HCT116 (cell line): ENCODE results near the gene KBTBD3. TPM values are rescaled to one million over a fixed set of nuclear protein-coding genes. Genes with fewer than 3 reads are reported as not detected.
"Not testable (repeated sequence)": the region's sequence is repeated elsewhere in the genome, so short reads cannot be mapped to it uniquely, and the experiment has no call there.

ENCODE experiments used
- ATAC-seq: fragments of 200-7000 bp; cut with Tn5 transposase; 2 replicates; pipeline ENCODE4 v1.9.1; 2020; ENCODE audit warnings: mild to moderate bottlenecking, moderate library complexity
- BruUV-seq: library from RNA; stranded (reverse); fragments of 400-500 nt; replicated peaks from 2 replicates; lab custom pipeline; 2021; lab: Mats Ljungman, UMichigan
- CTCF ChIA-PET: fragments of 300-600 bp; sonication (Branson Sonifier 250); formaldehyde crosslinking; loops from one replicate; lab custom pipeline; 2021; ENCODE audit warnings: antibody characterized with exemption; lab: Charles Lee
- POLR2A ChIA-PET: fragments of 300-600, 350-600 bp; sonication (Branson Sonifier 250); formaldehyde crosslinking; loops from one replicate; lab custom pipeline; 2021; ENCODE audit warnings: antibody characterized with exemption; lab: Charles Lee
- RAD21 ChIA-PET, 2 experiments: fragments of 300-600 bp; sonication (Branson Sonifier 250); formaldehyde crosslinking; loops; one replicate each; lab custom pipeline; 2023; ENCODE audit warnings: low total read pairs in 2 of 2; ENCODE audit not compliant: uncharacterized antibody in 2 of 2, unreplicated experiment in 2 of 2, low non-redundant PET in 1 of 2; lab: Charles Lee
- DNase-seq: peaks from one replicate; pipeline ENCODE4 v3.0.0-alpha.2; 2010; ENCODE audit warnings: low read depth, low spot score
- H2AFZ ChIP-seq: fragments of 200-600 bp; shearing (Covaris generic), sonication (generic); 2 replicates; pipeline ENCODE4 v1.6.1; 2017; ENCODE audit warnings: low read depth, mixed run types, mixed read lengths, antibody characterized with exemption, low read length; ENCODE audit not compliant: poor library complexity, severe bottlenecking
- H3K27ac ChIP-seq: 2 replicates; pipeline ENCODE4 v1.5.1; 2012; ENCODE audit warnings: low read depth, low read length
- H3K27me3 ChIP-seq: fragments of 200-600 bp; sonication (generic); 2 replicates; pipeline ENCODE4 v1.6.1; 2016; ENCODE audit warnings: mixed run types, low read length, mixed read lengths; ENCODE audit not compliant: insufficient read depth
- H3K36me3 ChIP-seq, 2 experiments: fragments of 200-500 bp in 1 of 2; fragments of 200-600 bp in 1 of 2; sonication (Bioruptor generic) in 1 of 2; sonication (generic) in 1 of 2; 2 replicates each; pipeline versions ENCODE4 v1.5.1 to v1.6.1; 2014 to 2016; ENCODE audit warnings: low read length in 2 of 2, inconsistent platforms in 1 of 2, mixed read lengths in 1 of 2, mixed run types in 1 of 2; ENCODE audit not compliant: insufficient read depth in 2 of 2, control insufficient read depth in 1 of 2
- H3K4me1 ChIP-seq, 2 experiments: fragments of 200-600 bp in 1 of 2; sonication (generic) in 1 of 2; 2 replicates each; pipeline versions ENCODE4 v1.5.1 to v1.6.1; 2012 to 2017; ENCODE audit warnings: low read length in 2 of 2, inconsistent platforms in 1 of 2, mild to moderate bottlenecking in 1 of 2, mixed read lengths in 1 of 2, mixed run types in 1 of 2, moderate library complexity in 1 of 2; ENCODE audit not compliant: insufficient read depth in 2 of 2, control insufficient read depth in 1 of 2
- H3K4me2 ChIP-seq: fragments of 200-600 bp; sonication (generic); 2 replicates; pipeline ENCODE4 v1.6.1; 2017; ENCODE audit warnings: mixed run types, low read length, mixed read lengths
- H3K4me3 ChIP-seq, 2 experiments: fragments of 200-600 bp in 1 of 2; sonication (generic) in 1 of 2; replicated peaks in 1 of 2; 2 replicates each; pipeline ENCODE4 v1.5.1; 2011 to 2016; ENCODE audit warnings: low read length in 2 of 2, control low read depth in 1 of 2, low read depth in 1 of 2, mild to moderate bottlenecking in 1 of 2, mixed read lengths in 1 of 2, mixed run types in 1 of 2
- H3K79me2 ChIP-seq: fragments of 200-600 bp; sonication (generic); 2 replicates; pipeline ENCODE4 v1.6.1; 2017; ENCODE audit warnings: mild to moderate bottlenecking, mixed run types, low read length, moderate library complexity, mixed read lengths; ENCODE audit not compliant: insufficient read depth
- H3K9ac ChIP-seq: fragments of 200-600 bp; sonication (generic); 2 replicates; pipeline ENCODE4 v1.6.1; 2016; ENCODE audit warnings: low read length, mixed read lengths
- H3K9me2 ChIP-seq: fragments of 200-600 bp; sonication (generic), shearing (Covaris generic); 2 replicates; pipeline ENCODE4 v1.6.1; 2017; ENCODE audit warnings: mixed run types, mild to moderate bottlenecking, moderate library complexity; ENCODE audit not compliant: insufficient read depth
- H3K9me3 ChIP-seq, 2 experiments: fragments of 200-500 bp in 1 of 2; fragments of 200-600 bp in 1 of 2; sonication (Bioruptor generic) in 1 of 2; sonication (generic) in 1 of 2; 2 replicates each; pipeline ENCODE4 v1.6.1; 2014 to 2017; ENCODE audit warnings: low read length in 2 of 2, mixed read lengths in 2 of 2, inconsistent platforms in 1 of 2, low read depth in 1 of 2, mild to moderate bottlenecking in 1 of 2, mixed run types in 1 of 2, moderate library complexity in 1 of 2; ENCODE audit not compliant: control insufficient read depth in 1 of 2, insufficient read depth in 1 of 2
- H4K20me1 ChIP-seq: fragments of 200-600 bp; sonication (generic), shearing (Covaris generic); 2 replicates; pipeline ENCODE4 v1.6.1; 2017; ENCODE audit warnings: mixed run types, mild to moderate bottlenecking, moderate library complexity; ENCODE audit not compliant: insufficient read depth
- ELF1 ChIP-seq: IDR thresholded peaks from 2 replicates; pipeline ENCODE4 v1.6.1; 2012; ENCODE audit warnings: low read depth, borderline replicate concordance
- EZH2 ChIP-seq: fragments of 200-600 bp; sonication (generic); IDR thresholded peaks from 2 replicates; pipeline ENCODE4 v1.6.1; 2017; ENCODE audit warnings: antibody characterized with exemption, mixed run types
- EZH2phosphoT487 ChIP-seq: fragments of 200-600 bp; IDR thresholded peaks from 2 replicates; pipeline ENCODE4 v1.6.1; 2018; ENCODE audit warnings: antibody characterized with exemption, borderline replicate concordance
- JUND ChIP-seq: IDR thresholded peaks from 2 replicates; pipeline ENCODE4 v1.6.1; 2012
- POLR2AphosphoS5 ChIP-seq: IDR thresholded peaks from 2 replicates; pipeline ENCODE4 v1.6.1; 2011; ENCODE audit warnings: mild to moderate bottlenecking, low read depth, low read length, moderate library complexity
- REST ChIP-seq: IDR thresholded peaks from 2 replicates; pipeline ENCODE4 v1.6.1; 2012; ENCODE audit warnings: low read depth
- TCF7L2 ChIP-seq: IDR thresholded peaks from 2 replicates; pipeline ENCODE4 v1.7.0; 2011; ENCODE audit warnings: borderline replicate concordance, inconsistent platforms; ENCODE audit not compliant: insufficient read depth, insufficient read length; ENCODE audit errors: extremely low read depth
- ZFX ChIP-seq: fragments of 450-650 bp; IDR thresholded peaks from 2 replicates; pipeline ENCODE4 v1.6.1; 2017
- ZNF274 ChIP-seq: fragments of 200-500 bp; sonication (Bioruptor generic); IDR thresholded peaks from 2 replicates; pipeline ENCODE4 v1.6.1; 2014; ENCODE audit warnings: mild to moderate bottlenecking, low read depth, low read length, inconsistent platforms
- intact Hi-C: fragments of 100-400 bp; cut with micrococcal nuclease; formaldehyde crosslinking; loops from 2 replicates; pipeline ENCODE4 v1.10.0; 2022
- total RNA-seq: library from RNA; stranded (reverse); gene quantifications from one replicate; pipeline ENCODE4 v1.2.1, GENCODE V29; 2021; ENCODE audit not compliant: unreplicated experiment
- TF ChIP-seq, protein P1 (sequence below): IDR thresholded peaks from 2 replicates; pipeline ENCODE4 v1.6.1; 2012
- TF ChIP-seq, protein P2 (sequence below): IDR thresholded peaks from 2 replicates; pipeline ENCODE4 v1.6.1; 2011; ENCODE audit warnings: mild to moderate bottlenecking, low read length, moderate library complexity; ENCODE audit not compliant: insufficient replicate concordance; ENCODE audit errors: extremely low read depth

KBTBD3 gene
- total RNA-seq, 1 experiment from 2014 or later, result 10.4 TPM

DNA sequence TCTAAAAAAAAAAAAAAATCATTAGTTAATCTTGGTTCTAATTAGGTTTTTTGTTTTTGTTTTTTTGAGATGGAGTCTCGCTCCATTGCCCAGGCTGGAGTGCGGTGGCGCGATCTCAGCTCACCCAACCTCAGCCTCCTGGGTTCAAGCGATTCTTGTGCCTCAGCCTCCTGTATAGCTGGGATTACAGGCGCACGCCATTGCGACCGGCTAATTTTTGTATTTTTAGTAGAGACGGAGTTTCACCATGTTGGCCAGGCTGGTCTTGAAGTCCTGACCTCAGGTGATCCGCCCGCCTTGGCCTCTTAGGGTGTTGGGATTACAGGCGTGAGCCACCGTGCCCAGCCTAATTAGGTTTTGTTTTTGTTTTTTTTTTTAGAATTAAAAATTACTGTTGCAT lies 18.8 kb downstream of the KBTBD3 start:
- CTCF ChIA-PET, H3K27me3 ChIP-seq, H4K20me1 ChIP-seq, H3K4me3 ChIP-seq, intact Hi-C loops, POLR2A ChIA-PET, H2AFZ ChIP-seq, DNase-seq, ATAC-seq, H3K9me3 ChIP-seq, H3K9ac ChIP-seq, H3K36me3 ChIP-seq, H3K27ac ChIP-seq, RAD21 ChIA-PET, H3K4me2 ChIP-seq, H3K9me2 ChIP-seq, H3K4me1 ChIP-seq, H3K79me2 ChIP-seq, BruUV-seq: not testable (repeated sequence)

DNA sequence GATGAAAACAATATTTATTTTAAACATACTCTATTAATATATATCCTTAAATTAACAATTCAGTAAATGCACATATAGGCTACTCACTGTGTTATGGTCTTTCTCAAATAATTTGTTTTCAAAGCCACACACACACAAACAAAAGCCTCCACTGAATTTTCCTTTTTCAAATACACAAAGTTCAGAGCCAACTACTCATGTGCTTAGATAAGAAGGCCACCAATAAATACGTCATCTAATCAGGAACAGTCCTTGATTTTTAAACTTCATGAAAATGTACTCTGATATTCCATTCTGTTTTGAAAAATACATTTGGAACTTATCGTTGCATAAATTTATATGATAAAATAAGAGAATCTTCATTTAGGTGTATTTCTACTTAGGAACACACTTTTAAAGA lies 26.0 kb downstream of the KBTBD3 start:
- RAD21 ChIA-PET, result no interaction called here
- H3K4me1 ChIP-seq, result no peaks in the 10 kb centered on the region
- POLR2A ChIA-PET, result no interaction called here
- intact Hi-C loops, result no loop called here
- no peaks in the 10 kb centered on the region for H3K36me3 ChIP-seq
- H3K9me3 ChIP-seq, result no peaks in the 10 kb centered on the region
- BruUV-seq, result no TSS peak
- no peaks in the 10 kb centered on the region for H3K27me3 ChIP-seq
- H3K4me3 ChIP-seq, result no peak overlapping the region
- CTCF ChIA-PET, result no interaction called here
- no peaks in the 10 kb centered on the region for H3K9me2 ChIP-seq
- TF ChIP-seq REST (no peak), ELF1 (no peak), EZH2phosphoT487 (no peak), ZNF274 (no peak), TCF7L2 (no peak), ZFX (no peak), JUND (no peak), EZH2 (no peak), POLR2AphosphoS5 (no peak)
- TF ChIP-seq, protein P1, sequence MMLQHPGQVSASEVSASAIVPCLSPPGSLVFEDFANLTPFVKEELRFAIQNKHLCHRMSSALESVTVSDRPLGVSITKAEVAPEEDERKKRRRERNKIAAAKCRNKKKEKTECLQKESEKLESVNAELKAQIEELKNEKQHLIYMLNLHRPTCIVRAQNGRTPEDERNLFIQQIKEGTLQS, result no peak
- TF ChIP-seq, protein P2, sequence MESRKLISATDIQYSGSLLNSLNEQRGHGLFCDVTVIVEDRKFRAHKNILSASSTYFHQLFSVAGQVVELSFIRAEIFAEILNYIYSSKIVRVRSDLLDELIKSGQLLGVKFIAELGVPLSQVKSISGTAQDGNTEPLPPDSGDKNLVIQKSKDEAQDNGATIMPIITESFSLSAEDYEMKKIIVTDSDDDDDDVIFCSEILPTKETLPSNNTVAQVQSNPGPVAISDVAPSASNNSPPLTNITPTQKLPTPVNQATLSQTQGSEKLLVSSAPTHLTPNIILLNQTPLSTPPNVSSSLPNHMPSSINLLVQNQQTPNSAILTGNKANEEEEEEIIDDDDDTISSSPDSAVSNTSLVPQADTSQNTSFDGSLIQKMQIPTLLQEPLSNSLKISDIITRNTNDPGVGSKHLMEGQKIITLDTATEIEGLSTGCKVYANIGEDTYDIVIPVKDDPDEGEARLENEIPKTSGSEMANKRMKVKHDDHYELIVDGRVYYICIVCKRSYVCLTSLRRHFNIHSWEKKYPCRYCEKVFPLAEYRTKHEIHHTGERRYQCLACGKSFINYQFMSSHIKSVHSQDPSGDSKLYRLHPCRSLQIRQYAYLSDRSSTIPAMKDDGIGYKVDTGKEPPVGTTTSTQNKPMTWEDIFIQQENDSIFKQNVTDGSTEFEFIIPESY, result no peak
- H4K20me1 ChIP-seq, result no peaks in the 10 kb centered on the region
- no peak overlapping the region for H3K27ac ChIP-seq
- H3K79me2 ChIP-seq, result no peaks in the 10 kb centered on the region
- ATAC-seq (no peak), DNase-seq (no peak)
- H2AFZ ChIP-seq, result no peak overlapping the region
- no peak overlapping the region for H3K4me2 ChIP-seq
- H3K9ac ChIP-seq, result no peak overlapping the region
